ENCODE measurements around the gene FMN1.

DNA sequence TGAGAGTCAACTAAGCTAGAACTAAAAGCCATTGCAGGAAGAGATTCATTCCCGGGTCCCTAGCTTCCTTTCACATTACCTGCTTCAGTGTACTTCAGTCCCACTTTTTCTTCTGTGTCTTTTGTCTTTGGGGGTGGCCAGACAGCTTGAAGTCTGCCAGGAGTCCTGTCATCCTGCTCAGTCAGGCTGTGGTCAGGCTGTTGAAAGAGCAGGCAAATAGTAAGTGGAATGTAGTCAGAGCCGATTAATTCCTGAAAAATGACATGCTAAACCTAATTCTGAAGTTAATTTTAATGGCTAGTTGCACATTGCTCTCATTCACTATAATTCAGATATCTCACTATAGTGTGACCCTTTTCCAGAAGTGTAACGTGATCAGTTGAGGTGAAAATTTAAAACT is 129.6 kb downstream of the FMN1 start:
- TF ChIP-seq, protein P1, sequence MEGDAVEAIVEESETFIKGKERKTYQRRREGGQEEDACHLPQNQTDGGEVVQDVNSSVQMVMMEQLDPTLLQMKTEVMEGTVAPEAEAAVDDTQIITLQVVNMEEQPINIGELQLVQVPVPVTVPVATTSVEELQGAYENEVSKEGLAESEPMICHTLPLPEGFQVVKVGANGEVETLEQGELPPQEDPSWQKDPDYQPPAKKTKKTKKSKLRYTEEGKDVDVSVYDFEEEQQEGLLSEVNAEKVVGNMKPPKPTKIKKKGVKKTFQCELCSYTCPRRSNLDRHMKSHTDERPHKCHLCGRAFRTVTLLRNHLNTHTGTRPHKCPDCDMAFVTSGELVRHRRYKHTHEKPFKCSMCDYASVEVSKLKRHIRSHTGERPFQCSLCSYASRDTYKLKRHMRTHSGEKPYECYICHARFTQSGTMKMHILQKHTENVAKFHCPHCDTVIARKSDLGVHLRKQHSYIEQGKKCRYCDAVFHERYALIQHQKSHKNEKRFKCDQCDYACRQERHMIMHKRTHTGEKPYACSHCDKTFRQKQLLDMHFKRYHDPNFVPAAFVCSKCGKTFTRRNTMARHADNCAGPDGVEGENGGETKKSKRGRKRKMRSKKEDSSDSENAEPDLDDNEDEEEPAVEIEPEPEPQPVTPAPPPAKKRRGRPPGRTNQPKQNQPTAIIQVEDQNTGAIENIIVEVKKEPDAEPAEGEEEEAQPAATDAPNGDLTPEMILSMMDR (IDR thresholded peaks at IDR 0.05): no peak
- no peak for TF ChIP-seq EP300 (IDR thresholded peaks at IDR 0.05)
- TF ChIP-seq POLR2A (IDR thresholded peaks at IDR 0.05): no peak

Measured in upper lobe of left lung (tissue), 4 donors.